H1 (cell line): ENCODE measurements around the gene AOPEP. TPM values are rescaled to one million over a fixed set of nuclear protein-coding genes. Genes with fewer than 3 reads are reported as not detected.
A peak's percentile ranks its signal among the peaks of the same experiment; 100 is the strongest.

Source experiments
- CTCF ChIA-PET: fragments of 300-600 bp; sonication (Branson Sonifier 250); formaldehyde crosslinking; loops from one replicate; lab custom pipeline; 2021; ENCODE audit not compliant: partially characterized antibody; lab: Charles Lee
- POLR2A ChIA-PET: fragments of 300-600 bp; sonication (Branson Sonifier 250); formaldehyde crosslinking; loops from one replicate; lab custom pipeline; 2021; ENCODE audit warnings: inconsistent platforms; ENCODE audit not compliant: partially characterized antibody; lab: Charles Lee
- DNase-seq, 2 experiments: peaks; one replicate each; pipeline versions ENCODE4 v3.0.0 to v3.0.0-alpha.2; 2010 to 2022; ENCODE audit warnings: low spot score in 2 of 2, low read depth in 1 of 2, mixed read lengths in 1 of 2
- FAIRE-seq: peaks from 2 replicates; lab custom pipeline; 2011; peaks lifted over from hg19 to GRCh38; lab: Jason Lieb, UNC
- H2AFZ ChIP-seq: 2 replicates; pipeline ENCODE4 v1.8.1; 2012; ENCODE audit warnings: low read length, inconsistent platforms
- H2AK5ac ChIP-seq: 2 replicates; pipeline ENCODE4 v1.6.1; 2013; ENCODE audit warnings: low read depth, low read length
- H2BK120ac ChIP-seq: replicated peaks from 2 replicates; pipeline ENCODE3; 2013; ENCODE audit warnings: low read depth, low read length, inconsistent platforms
- H2BK12ac ChIP-seq: 2 replicates; pipeline ENCODE4 v1.6.1; 2013; ENCODE audit warnings: low read depth, low read length
- H2BK15ac ChIP-seq: 2 replicates; pipeline ENCODE4 v1.6.1; 2013; ENCODE audit warnings: low read length
- H2BK20ac ChIP-seq: 2 replicates; pipeline ENCODE4 v1.6.1; 2013; ENCODE audit warnings: low read length
- H2BK5ac ChIP-seq: 2 replicates; pipeline ENCODE4 v1.6.1; 2013; ENCODE audit warnings: low read depth, low read length
- H3K14ac ChIP-seq: 2 replicates; pipeline ENCODE4 v1.6.1; 2013; ENCODE audit warnings: inconsistent platforms; ENCODE audit not compliant: insufficient read length
- H3K18ac ChIP-seq: 2 replicates; pipeline ENCODE4 v1.6.1; 2013; ENCODE audit warnings: low read length; ENCODE audit errors: extremely low read depth
- H3K23ac ChIP-seq: 2 replicates; pipeline ENCODE4 v1.6.1; 2013; ENCODE audit warnings: inconsistent platforms; ENCODE audit not compliant: insufficient read length
- H3K23me2 ChIP-seq: 2 replicates; pipeline ENCODE4 v1.6.1; 2013; ENCODE audit warnings: low read depth, low read length
- H3K27ac ChIP-seq: 2 replicates; pipeline ENCODE4 v1.6.1; 2011; ENCODE audit warnings: low read depth, low read length, inconsistent platforms
- H3K27me3 ChIP-seq, 4 experiments: replicated peaks in 1 of 4; 1 replicate in 1 of 4; 2 replicates in 3 of 4; pipeline versions ENCODE4 v1.6.1 to v1.8.1; 2011 to 2013; ENCODE audit warnings: low read length in 3 of 4, mild to moderate bottlenecking in 3 of 4, inconsistent platforms in 2 of 4, mixed read lengths in 2 of 4, moderate library complexity in 1 of 4; ENCODE audit not compliant: control insufficient read depth in 3 of 4, insufficient read depth in 3 of 4; ENCODE audit errors: extremely low read depth in 1 of 4
- H3K36me3 ChIP-seq, 4 experiments: 2 replicates each; pipeline versions ENCODE4 v1.6.1 to v1.8.1; 2011 to 2013; ENCODE audit warnings: mild to moderate bottlenecking in 4 of 4, low read length in 3 of 4, moderate library complexity in 2 of 4, control low read depth in 1 of 4, inconsistent platforms in 1 of 4; ENCODE audit not compliant: insufficient read depth in 4 of 4, control insufficient read depth in 2 of 4
- H3K4ac ChIP-seq: replicated peaks from 2 replicates; pipeline ENCODE3; 2013; ENCODE audit warnings: low read length, low read depth, mixed read lengths, inconsistent platforms; ENCODE audit not compliant: insufficient read length
- H3K4me1 ChIP-seq, 4 experiments: replicated peaks in 1 of 4; 1 replicate in 1 of 4; 2 replicates in 3 of 4; pipeline versions ENCODE4 v1.6.1 to v1.8.1; 2011 to 2013; ENCODE audit warnings: low read length in 3 of 4, inconsistent platforms in 2 of 4, mixed read lengths in 1 of 4; ENCODE audit not compliant: insufficient read depth in 4 of 4, control insufficient read depth in 3 of 4
- H3K4me2 ChIP-seq, 2 experiments: 2 replicates each; pipeline versions ENCODE4 v1.6.1 to v1.8.1; 2011 to 2013; ENCODE audit warnings: low read depth in 2 of 2, low read length in 2 of 2, control low read depth in 1 of 2, inconsistent platforms in 1 of 2, mild to moderate bottlenecking in 1 of 2; ENCODE audit not compliant: insufficient read depth in 1 of 2
- H3K4me3 ChIP-seq, 4 experiments: fragments of 200-600, 300-600 bp in 1 of 4; sonication (generic), shearing (Covaris generic), sonication (Bioruptor Twin) in 1 of 4; 2 replicates each; pipeline versions ENCODE4 v1.5.1 to v1.8.1; 2011 to 2016; ENCODE audit warnings: low read length in 4 of 4, low read depth in 3 of 4, control low read depth in 2 of 4, inconsistent platforms in 2 of 4, mild to moderate bottlenecking in 2 of 4, mixed read lengths in 1 of 4, moderate library complexity in 1 of 4; ENCODE audit not compliant: insufficient read depth in 2 of 4; ENCODE audit errors: extremely low read depth in 1 of 4
- H3K56ac ChIP-seq: replicated peaks from 2 replicates; pipeline ENCODE3; 2013; ENCODE audit warnings: low read depth, mild to moderate bottlenecking, mixed read lengths, low read length, inconsistent platforms; ENCODE audit not compliant: insufficient read length
- H3K79me1 ChIP-seq: 2 replicates; pipeline ENCODE4 v1.6.1; 2013; ENCODE audit warnings: low read depth, low read length, control low read depth
- H3K79me2 ChIP-seq, 2 experiments: 2 replicates each; pipeline versions ENCODE4 v1.6.1 to v1.8.1; 2012 to 2013; ENCODE audit warnings: low read length in 2 of 2, mild to moderate bottlenecking in 2 of 2, inconsistent platforms in 1 of 2; ENCODE audit not compliant: insufficient read depth in 2 of 2, control insufficient read depth in 1 of 2
- H3K9ac ChIP-seq, 4 experiments: replicated peaks in 1 of 4; 1 replicate in 1 of 4; 2 replicates in 3 of 4; pipeline versions ENCODE4 v1.6.1 to v1.8.1; 2011 to 2013; ENCODE audit warnings: low read depth in 3 of 4, low read length in 3 of 4, control low read depth in 2 of 4, mild to moderate bottlenecking in 2 of 4, moderate library complexity in 2 of 4, inconsistent platforms in 1 of 4; ENCODE audit errors: extremely low read depth in 1 of 4
- H3K9me3 ChIP-seq, 2 experiments: 2 replicates each; pipeline versions ENCODE4 v1.6.1 to v1.8.1; 2012 to 2013; ENCODE audit warnings: mild to moderate bottlenecking in 2 of 2, moderate library complexity in 2 of 2, control low read depth in 1 of 2, inconsistent platforms in 1 of 2, low read depth in 1 of 2, low read length in 1 of 2, mixed read lengths in 1 of 2; ENCODE audit not compliant: insufficient read depth in 2 of 2
- H4K20me1 ChIP-seq, 2 experiments: replicated peaks in 1 of 2; 2 replicates each; pipeline versions ENCODE3 to v1.8.1; 2011 to 2013; ENCODE audit warnings: inconsistent platforms in 2 of 2, low read length in 2 of 2, mild to moderate bottlenecking in 1 of 2; ENCODE audit not compliant: insufficient read depth in 2 of 2, control insufficient read depth in 1 of 2
- H4K5ac ChIP-seq: 2 replicates; pipeline ENCODE4 v1.6.1; 2013; ENCODE audit warnings: low read length, low read depth, mixed read lengths, inconsistent platforms; ENCODE audit not compliant: insufficient read length
- H4K8ac ChIP-seq: 2 replicates; pipeline ENCODE4 v1.8.0; 2013; ENCODE audit warnings: mild to moderate bottlenecking, moderate library complexity, low read length, inconsistent platforms; ENCODE audit not compliant: insufficient read depth; ENCODE audit errors: extremely low read depth
- H4K91ac ChIP-seq: replicated peaks from 2 replicates; pipeline ENCODE3; 2013; ENCODE audit warnings: low read length, mixed read lengths, inconsistent platforms; ENCODE audit not compliant: insufficient read length
- RXRA ChIP-seq: IDR thresholded peaks from 2 replicates; pipeline ENCODE4 v1.6.1; 2011; ENCODE audit warnings: low read depth, mild to moderate bottlenecking, low read length, moderate library complexity; ENCODE audit not compliant: insufficient read depth
- WGBS, 2 experiments: shearing (Covaris generic) in 1 of 2; methylation state at CpG; one replicate each; pipeline versions ENCODE4 v1.1.6 to v1.1.7; 2013 to 2015; ENCODE audit warnings: low lambda C conversion rate in 2 of 2, mixed read lengths in 2 of 2, inconsistent platforms in 1 of 2, low coverage in 1 of 2, missing lambda C conversion rate in 1 of 2; ENCODE audit not compliant: insufficient replicate concordance in 2 of 2, insufficient coverage in 1 of 2, insufficient read length in 1 of 2; ENCODE audit errors: extremely low coverage in 1 of 2, missing lambda C conversion rate in 1 of 2; 5-methylcytosine and 5-hydroxymethylcytosine counted together
- polyA plus RNA-seq, 7 experiments: library from polyadenylated mRNA; depleted of rRNA in 3 of 7; stranded (reverse) in 5 of 7; unstranded in 2 of 7; fragments of >200 nt in 5 of 7; fragments of 200-250 nt in 2 of 7; gene quantifications; 1 replicate in 5 of 7; 2 replicates in 1 of 7; 4 replicates in 1 of 7; pipeline versions ENCODE4 v1.2.1 to v1.2.3, GENCODE V29; 2011 to 2013; ENCODE audit warnings: missing spikeins in 2 of 7, mixed read lengths in 2 of 7
- total RNA-seq: library from RNA; stranded (reverse); fragmentation: NEBNext Ultra II Directional; extraction: Animal tissue kit (Norgen Biotek cat#: 25700); gene quantifications from 2 replicates; pipeline ENCODE4 v1.2.1, GENCODE V29; 2021

Gene AOPEP
- total and polyA plus RNA-seq, 2 of the 8 experiments (the other 6 are each of a cell fraction or from before 2014, with no cell fraction given) = 6.1 to 14.3 TPM

DNA sequence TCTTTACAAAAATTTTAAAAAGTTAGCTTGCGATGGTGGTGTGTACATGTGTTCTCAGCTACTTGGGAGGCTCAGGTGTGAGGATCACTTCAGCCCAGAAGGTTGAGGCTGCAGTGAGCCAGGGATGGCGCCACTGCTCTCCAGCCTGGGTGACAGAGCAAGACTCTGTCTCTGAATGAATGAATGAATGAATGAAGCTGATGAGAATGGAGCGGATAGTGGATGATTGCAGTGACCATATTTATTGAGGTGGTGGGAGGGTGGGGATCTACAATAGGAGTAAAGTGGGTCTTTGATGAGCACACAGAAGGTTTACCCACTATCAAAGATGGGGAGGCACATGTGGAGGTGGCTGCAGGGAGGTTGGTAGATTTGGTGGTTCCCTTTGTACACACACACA lies 120.2 kb downstream of the AOPEP start:
- WGBS, 2 experiments = 86% methylated on average over 3 of the region's 3 CpGs; no CpG with 5 or more reads in 1 of the 2 experiments
- FAIRE-seq (no peak), DNase-seq (peak in 1 of 2 experiments; percentile 19)
- no peaks in the 10 kb centered on the region for H4K20me1 ChIP-seq
- no peak overlapping the region for H2BK20ac ChIP-seq
- H3K79me2 ChIP-seq = 0 out of 4 replicates have a peak, but pooled peaks cover 0 to 2% of the 10 kb centered on the region in 2 experiments
- H3K27ac ChIP-seq = no peak overlapping the region
- H3K36me3 ChIP-seq = no peaks in the 10 kb centered on the region
- H4K91ac ChIP-seq = no peak overlapping the region
- no peaks in the 10 kb centered on the region for H3K27me3 ChIP-seq
- no peaks in the 10 kb centered on the region for H3K9me3 ChIP-seq
- H2AFZ ChIP-seq = no peak overlapping the region
- no peak overlapping the region for H3K23ac ChIP-seq
- H2BK15ac ChIP-seq = no peak overlapping the region
- no peak overlapping the region for H2AK5ac ChIP-seq
- H2BK120ac ChIP-seq = no peak overlapping the region
- no peak overlapping the region for H3K14ac ChIP-seq
- no peak overlapping the region for H3K9ac ChIP-seq
- peaks cover 0 to 10% (median 0%) of the 10 kb centered on the region in 4 experiments; a peak in 1 of 7 replicates for H3K4me1 ChIP-seq
- no peak overlapping the region for H4K8ac ChIP-seq
- no peak overlapping the region for H3K4ac ChIP-seq
- H3K4me3 ChIP-seq = no peak overlapping the region
- H3K56ac ChIP-seq = no peak overlapping the region
- no peak for TF ChIP-seq RXRA
- TF ChIP-seq, all 59 proteins: peak for 0
- Histone ChIP-seq H3K18ac (no peak overlapping the region), H2BK5ac (no peak overlapping the region), H3K79me1 (no peaks in the 10 kb centered on the region), H2BK12ac (no peak overlapping the region), H3K23me2 (no peaks in the 10 kb centered on the region), H4K5ac (no peak overlapping the region), H3K4me2 (no peak overlapping the region)
- POLR2A ChIA-PET = interaction anchor here (0.6 kb wide), 1 partner anchor 34 kb away, joined by 4 read pairs; no protein-coding TSS in a partner anchor
- CTCF ChIA-PET = interaction anchor here (0.8 to 1.6 kb wide), 6 partner anchors 8 to 248 kb away, joined by 3 to 4 read pairs (median 4); no protein-coding TSS in a partner anchor
